GM10248 (cell line): ENCODE measurements around the gene SCD.

Experiments
- CTCF ChIA-PET: fragments of 300-600 bp; sonication (Branson Sonifier 250); formaldehyde crosslinking; extraction: SDS; loops from one replicate; lab custom pipeline; 2021; ENCODE audit warnings: antibody characterized with exemption; lab: Yijun Ruan, JAX
- POLR2A ChIA-PET: fragments of 350-650 bp; sonication (Branson Sonifier 250); formaldehyde crosslinking; extraction: SDS; loops from one replicate; lab custom pipeline; 2020; ENCODE audit warnings: antibody characterized with exemption; lab: Yijun Ruan, JAX
- DNase-seq: peaks from one replicate; pipeline ENCODE4 v3.0.0; 2012; ENCODE audit errors: extremely low spot score
- TF ChIP-seq, protein P1 (sequence below): IDR thresholded peaks from 2 replicates; pipeline ENCODE4 v1.5.1; 2012; ENCODE audit warnings: mild to moderate bottlenecking, low read depth; ENCODE audit errors: extremely low read depth, missing control alignments, control extremely low read depth

The SCD gene

DNA sequence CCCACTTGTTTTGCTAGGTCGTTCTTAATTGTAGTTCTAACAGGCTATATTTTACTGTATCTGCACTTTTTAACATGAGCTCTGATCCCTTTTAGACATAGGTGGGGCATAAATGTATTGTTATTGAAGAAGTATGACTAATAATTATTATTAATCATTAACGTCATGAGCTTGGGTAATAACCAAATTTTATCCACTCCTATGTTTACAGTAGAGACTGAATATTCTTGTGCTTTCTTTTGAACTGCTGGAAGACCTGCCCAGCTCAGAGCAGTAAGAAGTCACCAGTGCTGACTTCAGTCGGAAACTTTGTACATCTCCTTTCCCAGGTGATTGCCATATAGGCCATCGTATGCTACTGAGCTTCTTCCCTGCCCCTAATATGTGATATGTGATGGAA, 35.7 kb upstream of the SCD start:
- no peak for DNase-seq
- POLR2A ChIA-PET, result no interaction called here
- CTCF ChIA-PET, result interaction anchor here (1.1 to 1.4 kb wide), 4 partner anchors 9 to 28 kb away, joined by 3 to 4 read pairs (median 3); no protein-coding TSS in a partner anchor
- TF ChIP-seq, protein P1, sequence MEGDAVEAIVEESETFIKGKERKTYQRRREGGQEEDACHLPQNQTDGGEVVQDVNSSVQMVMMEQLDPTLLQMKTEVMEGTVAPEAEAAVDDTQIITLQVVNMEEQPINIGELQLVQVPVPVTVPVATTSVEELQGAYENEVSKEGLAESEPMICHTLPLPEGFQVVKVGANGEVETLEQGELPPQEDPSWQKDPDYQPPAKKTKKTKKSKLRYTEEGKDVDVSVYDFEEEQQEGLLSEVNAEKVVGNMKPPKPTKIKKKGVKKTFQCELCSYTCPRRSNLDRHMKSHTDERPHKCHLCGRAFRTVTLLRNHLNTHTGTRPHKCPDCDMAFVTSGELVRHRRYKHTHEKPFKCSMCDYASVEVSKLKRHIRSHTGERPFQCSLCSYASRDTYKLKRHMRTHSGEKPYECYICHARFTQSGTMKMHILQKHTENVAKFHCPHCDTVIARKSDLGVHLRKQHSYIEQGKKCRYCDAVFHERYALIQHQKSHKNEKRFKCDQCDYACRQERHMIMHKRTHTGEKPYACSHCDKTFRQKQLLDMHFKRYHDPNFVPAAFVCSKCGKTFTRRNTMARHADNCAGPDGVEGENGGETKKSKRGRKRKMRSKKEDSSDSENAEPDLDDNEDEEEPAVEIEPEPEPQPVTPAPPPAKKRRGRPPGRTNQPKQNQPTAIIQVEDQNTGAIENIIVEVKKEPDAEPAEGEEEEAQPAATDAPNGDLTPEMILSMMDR, result no peak

DNA sequence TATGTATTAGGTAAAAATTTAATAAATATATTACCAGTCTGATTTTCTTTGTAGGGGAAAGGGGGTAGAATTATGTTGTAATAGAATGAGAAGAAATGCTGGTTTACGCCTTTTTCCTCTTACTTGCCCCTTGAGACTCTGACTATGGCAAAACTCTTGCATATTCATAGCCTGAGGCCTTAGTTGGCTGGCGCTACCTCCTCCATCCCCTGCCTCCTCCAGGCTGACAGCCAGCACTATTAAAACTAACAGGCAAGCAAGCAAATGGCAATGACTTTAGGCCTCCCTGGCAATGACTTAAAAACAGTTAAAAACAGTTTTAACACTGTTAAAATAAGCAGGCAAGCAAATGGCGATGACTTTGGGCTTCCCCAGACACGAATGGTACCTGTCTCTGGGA, 31.4 kb upstream of the SCD start:
- CTCF ChIA-PET, result interaction anchor here (2.0 kb wide), 1 partner anchor 15 kb away, joined by 6 read pairs; the partner anchor contains the start of gene PKD2L1
- no peak for DNase-seq
- TF ChIP-seq, protein P1, result no peak
- POLR2A ChIA-PET, result no interaction called here

DNA sequence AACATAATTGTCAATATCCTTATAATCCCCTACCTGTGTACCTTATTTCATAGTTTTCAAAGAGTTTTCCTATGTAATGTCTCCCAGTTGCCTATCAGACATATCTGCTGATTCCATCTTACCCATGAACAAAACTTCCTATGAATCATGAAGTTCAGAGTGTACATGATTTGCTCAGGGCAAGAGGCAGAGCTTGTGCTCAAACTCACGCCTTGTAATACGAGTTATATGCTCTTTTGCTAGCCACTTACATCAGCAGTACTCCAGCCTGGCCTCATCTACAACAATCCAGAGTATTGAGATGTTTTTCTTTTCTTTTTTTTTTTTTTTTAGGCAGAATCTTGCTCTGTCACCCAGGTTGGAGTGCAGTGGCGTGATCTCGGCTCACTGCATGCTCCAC, 28.8 kb upstream of the SCD start:
- CTCF ChIA-PET, result no interaction called here

DNA sequence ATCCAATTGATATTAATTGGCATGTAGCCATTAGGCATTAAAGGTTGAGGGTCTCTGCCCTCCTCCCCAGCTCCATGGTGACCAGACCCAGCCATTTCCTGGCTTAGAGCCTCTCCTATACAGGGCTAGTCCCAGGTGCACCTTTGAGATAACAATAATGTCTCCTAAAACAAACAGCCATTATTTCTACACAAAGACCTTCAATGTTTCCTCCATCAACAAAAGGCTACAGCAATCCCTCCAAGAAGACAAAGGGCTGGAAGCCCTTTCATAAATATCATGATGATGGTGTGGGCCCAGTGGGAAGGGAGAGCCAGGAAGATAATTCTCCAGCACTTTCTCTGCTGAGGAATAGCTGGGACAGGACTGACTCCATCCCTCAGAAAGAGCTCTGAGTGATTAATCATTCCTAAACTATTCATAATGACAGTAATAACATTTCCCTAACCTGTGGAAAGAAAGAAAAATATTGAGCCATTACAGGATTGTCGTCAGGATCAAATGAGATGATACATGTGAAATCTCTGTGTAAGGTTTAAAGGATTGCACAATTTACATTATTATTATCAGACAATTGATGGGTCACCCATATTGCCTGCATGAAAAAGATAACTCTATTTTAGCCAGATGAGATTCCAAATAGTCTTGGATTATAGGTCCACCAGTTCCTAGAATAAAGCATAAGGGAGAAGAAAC, 27.2 kb upstream of the SCD start:
- POLR2A ChIA-PET, result no interaction called here
- DNase-seq, result no peak
- TF ChIP-seq, protein P1, result no peak
- CTCF ChIA-PET, result interaction anchor here (2.2 kb wide), 1 partner anchor 16 kb away, joined by 7 read pairs; no protein-coding TSS in a partner anchor

More for the DNA sequence above, 28.8 kb upstream of the SCD start:
- no peak for DNase-seq
- TF ChIP-seq, protein P1, result no peak
- POLR2A ChIA-PET, result no interaction called here

DNA sequence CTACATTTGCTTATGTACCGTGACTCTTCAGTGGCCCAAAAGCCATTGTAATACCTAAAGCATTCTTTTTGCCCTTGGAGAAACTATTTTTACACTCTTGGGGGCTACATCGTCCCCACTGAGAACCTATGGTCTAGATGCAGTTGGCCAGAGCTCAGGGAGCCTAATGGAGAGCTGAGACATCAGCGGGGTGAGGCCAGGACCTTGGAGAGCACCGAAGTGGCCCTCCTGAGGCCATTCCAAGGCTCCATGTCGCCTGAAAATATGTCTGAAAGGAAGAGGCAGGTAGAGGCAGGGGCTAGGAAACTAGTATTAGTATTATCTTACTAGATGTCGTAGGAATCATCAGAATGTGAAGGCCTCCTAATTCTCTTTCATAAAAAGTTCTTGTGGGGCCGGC, 21.9 kb upstream of the SCD start:
- POLR2A ChIA-PET, result no interaction called here
- TF ChIP-seq, protein P1, result no peak
- CTCF ChIA-PET, result interaction anchor here (7.5 kb wide), 1 partner anchor 14 kb away, joined by 70 read pairs; no protein-coding TSS in a partner anchor
- DNase-seq, result no peak

DNA sequence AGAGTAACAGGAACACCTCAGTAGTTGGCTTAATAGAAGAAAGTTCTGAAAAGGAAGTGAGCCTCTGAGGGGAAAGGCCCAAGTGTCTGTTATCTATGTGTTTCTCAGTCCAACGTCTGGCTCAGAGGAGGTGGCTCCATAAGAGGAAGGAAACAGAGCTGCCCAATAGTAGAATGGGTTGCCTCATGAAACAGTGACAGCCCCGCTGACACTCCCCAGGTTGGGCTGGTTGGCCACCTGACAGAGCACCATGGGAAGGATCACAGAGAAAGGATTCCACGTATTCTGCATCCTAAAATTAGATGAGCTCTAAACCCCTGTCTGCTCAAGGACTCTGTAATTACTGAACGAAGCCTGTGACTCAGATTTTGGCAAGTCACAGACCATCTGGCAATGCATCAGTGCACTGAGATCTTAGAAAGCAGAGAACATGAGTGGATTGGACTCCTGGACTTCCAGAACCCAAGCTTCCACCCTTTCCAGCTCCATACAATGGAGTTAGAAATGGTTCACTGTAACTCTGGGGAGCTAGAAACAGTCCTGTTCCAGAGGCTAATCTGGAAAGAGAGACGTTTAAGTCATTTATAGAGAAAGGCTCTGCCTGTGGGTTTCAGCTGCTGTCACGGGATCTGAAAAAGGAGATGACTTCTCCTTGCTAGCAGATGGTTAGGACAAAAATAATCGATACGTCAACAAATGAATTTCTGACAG, 19.9 kb upstream of the SCD start:
- POLR2A ChIA-PET, result interaction anchor here (0.6 to 1.7 kb wide), 2 partner anchors 19 to 78 kb away, joined by 3 to 7 read pairs; partner anchors contain the start of gene SCD
- DNase-seq, result peak; percentile 84
- CTCF ChIA-PET, result interaction anchor here (1.4 to 7.5 kb wide), 3 partner anchors 12 to 344 kb away, joined by 3 to 70 read pairs (median 3); no protein-coding TSS in a partner anchor
- TF ChIP-seq, protein P1, result no peak
